Stimulated activated CD8-positive, alpha-beta memory T cell treated with anti-CD3 and anti-CD28 coated beads, Interleukin-15, amount 100 ng/mL, for 4 hours (primary cell): Measurements from ENCODE around the gene NTM.

Experiments used
- DNase-seq, 2 donors: peaks; one replicate each; pipeline ENCODE4 v3.0.0-alpha.2; 2020; ENCODE audit warnings: low read depth in 2 of 2

NTM gene

GRCh38 chr11:131549770-131550169, 179.4 kb downstream of the NTM start:
- DNase-seq: no peak

- no peak for DNase-seq
These were observed 189.9 kb downstream of the NTM start for GRCh38 chr11:131560287-131560686.

DNA sequence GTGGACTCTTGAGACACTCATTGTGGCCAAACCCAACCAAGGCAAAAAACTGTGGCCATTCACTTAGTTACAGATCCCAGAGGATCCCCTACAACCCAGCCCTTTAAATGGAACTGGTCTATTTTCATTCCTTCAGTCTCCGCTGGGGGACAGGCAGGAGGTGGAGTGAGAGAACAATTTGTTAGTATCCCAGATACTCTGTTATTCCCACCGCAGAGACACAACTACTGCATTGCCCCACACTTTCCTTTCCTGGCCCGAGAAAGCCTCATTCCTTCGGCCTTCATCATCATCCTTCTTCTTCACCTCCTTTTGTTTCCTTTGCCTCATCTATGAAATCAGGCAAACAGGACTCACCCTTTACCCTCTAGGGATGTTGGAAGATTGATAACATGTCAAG, 191.1 kb downstream of the NTM start:
- DNase-seq: no peak

DNA sequence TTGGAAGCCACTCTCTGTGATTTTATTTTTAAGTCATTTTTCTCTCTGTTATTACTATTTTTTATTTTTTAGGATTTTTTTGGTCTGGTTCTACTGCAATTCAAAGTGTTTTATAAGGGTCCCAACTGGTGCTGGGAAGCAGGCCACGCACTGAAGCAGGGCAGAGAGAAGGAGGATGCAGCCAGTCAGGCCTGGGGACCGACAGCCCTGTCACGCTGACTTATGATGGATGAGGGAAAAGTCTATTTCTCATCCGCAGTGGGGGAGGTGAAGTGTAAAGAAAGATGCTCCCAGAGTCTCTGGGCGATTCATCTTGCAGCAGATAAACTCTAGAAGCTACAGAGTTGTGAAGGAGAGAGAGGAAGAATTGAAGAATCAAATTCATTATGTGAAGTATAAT, 191.6 kb downstream of the NTM start:
- no peak for DNase-seq

DNA sequence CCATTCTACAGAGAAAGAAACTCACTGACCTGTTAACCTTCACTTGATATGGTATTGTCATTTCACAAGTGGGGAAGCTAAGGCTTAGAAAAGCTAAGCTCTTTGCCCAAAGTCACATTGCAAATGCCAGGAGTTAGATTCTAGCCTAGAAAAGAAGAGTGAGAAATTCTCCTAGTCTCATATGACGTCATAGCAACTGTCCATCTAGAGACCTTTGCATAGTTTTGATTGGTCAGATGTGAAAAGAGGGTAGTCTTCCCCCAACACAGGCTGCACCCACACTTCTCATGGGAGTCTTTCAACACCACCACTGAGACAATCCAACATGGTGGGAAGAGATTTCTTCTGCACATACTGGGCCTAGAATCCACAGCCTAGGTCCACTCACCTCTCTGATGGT, 197.9 kb downstream of the NTM start:
- no peak for DNase-seq

DNA sequence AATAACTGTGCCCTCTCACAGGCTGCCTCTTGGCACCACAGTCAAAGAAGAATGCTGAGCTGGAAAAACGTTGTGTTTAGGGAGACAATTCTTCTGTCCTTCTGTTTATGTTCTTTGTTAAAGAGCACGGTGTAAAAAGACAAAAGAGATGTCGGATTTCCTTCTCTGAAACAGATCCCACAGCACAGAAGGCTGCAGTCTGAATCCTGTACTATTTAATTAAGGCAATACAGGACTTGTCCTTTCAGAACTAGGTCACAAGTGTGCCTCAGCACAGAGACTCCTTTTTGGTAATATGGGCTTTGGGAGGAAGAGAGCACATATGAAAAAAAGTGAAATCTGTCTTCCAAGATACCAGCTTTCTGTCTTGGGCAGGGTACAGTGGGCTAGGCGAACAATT, 201.2 kb downstream of the NTM start:
- DNase-seq: no peak

GRCh38 chr11:131572423-131572822, 202.0 kb downstream of the NTM start:
- no peak for DNase-seq

DNA sequence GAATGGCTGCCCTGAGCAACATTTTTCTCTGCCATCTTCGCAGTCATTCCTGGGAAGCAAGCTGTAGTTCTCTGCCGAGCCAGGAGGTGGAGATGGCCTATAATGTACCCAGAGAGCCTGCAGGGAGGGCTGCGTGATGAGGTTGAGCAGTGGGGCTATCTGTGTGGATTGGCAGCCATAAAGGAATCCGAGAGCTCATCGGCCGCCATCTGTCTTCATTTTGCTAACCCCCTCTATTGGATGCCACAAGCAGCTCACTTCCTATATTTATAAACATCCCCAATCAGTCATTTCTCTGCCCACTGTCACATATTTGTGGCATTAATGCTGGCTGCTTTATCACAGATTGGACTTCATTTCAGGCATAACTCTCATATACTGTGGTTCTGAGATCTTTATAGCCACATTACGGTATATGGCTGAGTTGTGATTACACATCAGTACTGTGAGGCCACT, 209.5 kb downstream of the NTM start:
- DNase-seq: no peak

DNA sequence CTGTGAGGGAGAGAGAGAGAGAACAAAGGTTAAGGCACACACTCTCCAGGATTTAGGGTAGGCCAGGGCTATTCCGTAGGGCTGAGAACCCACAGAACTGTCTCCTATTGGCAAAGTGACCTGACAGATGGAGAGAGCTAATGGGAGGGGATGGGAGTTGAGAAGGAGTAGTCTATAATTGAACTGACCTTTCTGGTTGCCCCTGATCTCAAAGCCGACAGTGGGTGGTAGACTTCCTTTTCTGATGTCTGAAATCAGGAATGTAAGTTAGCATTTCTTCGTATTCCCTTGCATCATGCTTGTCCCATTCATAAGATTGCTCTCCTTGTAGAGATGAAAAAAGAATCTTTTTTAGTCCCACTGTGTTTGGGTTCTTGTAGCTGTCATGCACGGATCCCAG, 210.1 kb downstream of the NTM start:
- no peak for DNase-seq

DNA sequence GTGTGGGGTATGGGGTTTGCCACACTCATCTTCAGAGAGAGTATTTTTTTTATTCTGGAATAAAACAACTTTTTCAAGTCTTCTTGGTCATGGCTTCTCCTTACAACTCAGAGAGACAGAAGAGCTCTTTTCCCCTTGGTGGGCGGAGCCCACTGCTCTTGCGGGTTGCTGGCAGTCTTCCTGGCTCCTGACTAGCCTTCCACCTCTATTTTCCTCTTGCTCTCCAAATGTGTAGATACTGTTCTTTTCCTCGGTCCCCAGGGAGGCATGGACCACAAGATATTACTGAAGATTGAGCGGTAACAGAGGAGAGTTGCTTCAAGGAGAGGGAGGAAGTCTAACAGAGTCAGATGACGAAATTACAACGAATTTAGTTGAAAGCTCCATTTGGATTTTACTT, 210.6 kb downstream of the NTM start:
- no peak for DNase-seq

- DNase-seq: no peak
These were observed 211.7 kb downstream of the NTM start for GRCh38 chr11:131582021-131582525.

GRCh38 chr11:131583421-131583820, 213.0 kb downstream of the NTM start:
- no peak for DNase-seq

GRCh38 chr11:131583938-131584337, 213.5 kb downstream of the NTM start:
- no peak for DNase-seq

DNA sequence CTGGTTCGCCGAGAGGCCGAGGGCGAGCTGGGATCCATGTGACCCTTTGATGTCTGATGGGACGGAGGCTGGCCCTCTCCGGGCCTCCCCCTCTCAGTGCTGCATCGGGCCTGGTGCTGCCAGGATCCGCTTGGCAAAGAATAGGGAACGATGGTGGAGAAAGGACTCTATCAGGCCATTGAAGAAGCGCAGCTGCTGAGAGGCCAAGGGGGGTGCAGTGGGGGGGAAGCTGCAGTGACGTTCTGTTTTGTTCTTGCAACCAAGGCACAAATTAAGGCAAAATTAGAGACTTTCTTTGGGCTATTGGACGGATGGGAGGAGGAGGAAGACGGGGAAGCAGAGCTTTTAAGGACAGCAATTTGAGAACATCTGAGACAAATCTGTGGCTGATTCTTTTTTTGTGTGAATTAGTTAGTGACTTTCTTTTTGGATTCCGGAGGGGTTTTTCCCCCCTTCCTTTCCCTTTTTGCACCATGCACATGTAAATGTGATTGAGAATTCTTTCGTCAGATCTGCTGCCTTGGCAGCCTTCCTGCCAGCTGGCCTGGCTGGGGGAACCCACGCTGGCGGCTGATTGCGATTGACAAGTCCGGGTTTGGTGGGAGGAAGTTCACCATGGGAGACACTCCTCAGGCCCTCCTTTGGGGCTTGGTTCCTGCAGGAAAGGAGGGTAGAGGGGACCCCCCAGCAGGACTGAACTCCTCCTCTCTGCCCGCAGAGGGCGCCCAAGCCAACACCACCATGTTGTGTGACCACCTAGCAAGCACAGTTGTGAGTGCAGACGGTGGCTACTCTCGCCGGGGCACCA, 214.6 kb downstream of the NTM start:
- DNase-seq: no peak

GRCh38 chr11:131588057-131588456, 217.6 kb downstream of the NTM start:
- no peak for DNase-seq

- DNase-seq: no peak
These were observed 220.6 kb downstream of the NTM start for GRCh38 chr11:131591051-131591461.

- DNase-seq: no peak
These were observed 221.7 kb downstream of the NTM start for GRCh38 chr11:131592152-131592551.

DNA sequence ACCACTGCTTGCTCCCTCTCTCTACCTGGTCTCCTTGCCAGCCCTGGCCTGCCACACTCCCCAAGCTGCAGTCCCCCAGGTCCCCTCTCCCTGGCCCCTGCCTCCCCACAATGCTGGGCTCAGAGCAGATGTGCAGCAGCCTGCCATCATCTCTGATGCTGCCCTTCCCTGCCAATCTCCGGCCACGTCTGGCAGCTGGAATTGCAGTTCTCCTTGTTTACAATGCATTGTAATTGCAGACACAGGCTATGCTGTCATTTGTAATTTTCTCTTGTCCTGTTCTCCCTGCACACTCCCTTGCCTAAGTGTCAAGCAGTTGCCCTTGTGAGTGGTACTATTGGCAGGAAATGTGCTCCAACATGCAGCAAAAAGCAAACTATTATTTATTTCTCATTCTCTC, 222.3 kb downstream of the NTM start:
- no peak for DNase-seq

- no peak for DNase-seq
These were observed 222.9 kb downstream of the NTM start for GRCh38 chr11:131593301-131593700.

GRCh38 chr11:131595797-131596196, 225.4 kb downstream of the NTM start:
- no peak for DNase-seq

DNA sequence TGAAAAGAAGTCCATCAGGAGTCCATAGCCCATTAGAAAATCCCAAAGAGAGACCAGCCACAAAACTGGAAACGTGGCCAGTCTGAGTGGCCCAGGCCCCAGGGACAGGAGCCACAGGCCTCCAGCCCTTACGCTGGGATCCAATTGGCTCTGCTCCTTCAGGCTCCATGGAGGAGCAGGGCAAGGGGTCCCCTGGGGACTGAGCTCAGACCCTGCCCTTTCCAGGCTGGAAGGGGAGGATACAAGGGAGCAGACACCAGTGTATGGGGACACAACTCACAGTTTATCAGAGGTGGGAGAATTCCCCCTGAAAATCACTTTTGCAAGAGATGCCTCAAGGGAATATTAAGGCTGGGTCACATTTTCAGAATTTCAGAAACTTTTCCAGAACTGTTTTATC, 227.5 kb downstream of the NTM start:
- no peak for DNase-seq

GRCh38 chr11:131598305-131598704, 227.9 kb downstream of the NTM start:
- DNase-seq: no peak

GRCh38 chr11:131599285-131599684, 228.9 kb downstream of the NTM start:
- no peak for DNase-seq

GRCh38 chr11:131600628-131601027, 230.2 kb downstream of the NTM start:
- no peak for DNase-seq
